ENCODE measurements around the gene MROH8.

The MROH8 gene

GRCh38 chr20:37066168-37066567, 113.2 kb downstream of the MROH8 start:
- TF ChIP-seq EZH2phosphoT487 (IDR thresholded peaks at IDR 0.05; ENCODE audit: low read length) = no peak
- TF ChIP-seq, protein P1, sequence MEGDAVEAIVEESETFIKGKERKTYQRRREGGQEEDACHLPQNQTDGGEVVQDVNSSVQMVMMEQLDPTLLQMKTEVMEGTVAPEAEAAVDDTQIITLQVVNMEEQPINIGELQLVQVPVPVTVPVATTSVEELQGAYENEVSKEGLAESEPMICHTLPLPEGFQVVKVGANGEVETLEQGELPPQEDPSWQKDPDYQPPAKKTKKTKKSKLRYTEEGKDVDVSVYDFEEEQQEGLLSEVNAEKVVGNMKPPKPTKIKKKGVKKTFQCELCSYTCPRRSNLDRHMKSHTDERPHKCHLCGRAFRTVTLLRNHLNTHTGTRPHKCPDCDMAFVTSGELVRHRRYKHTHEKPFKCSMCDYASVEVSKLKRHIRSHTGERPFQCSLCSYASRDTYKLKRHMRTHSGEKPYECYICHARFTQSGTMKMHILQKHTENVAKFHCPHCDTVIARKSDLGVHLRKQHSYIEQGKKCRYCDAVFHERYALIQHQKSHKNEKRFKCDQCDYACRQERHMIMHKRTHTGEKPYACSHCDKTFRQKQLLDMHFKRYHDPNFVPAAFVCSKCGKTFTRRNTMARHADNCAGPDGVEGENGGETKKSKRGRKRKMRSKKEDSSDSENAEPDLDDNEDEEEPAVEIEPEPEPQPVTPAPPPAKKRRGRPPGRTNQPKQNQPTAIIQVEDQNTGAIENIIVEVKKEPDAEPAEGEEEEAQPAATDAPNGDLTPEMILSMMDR (IDR thresholded peaks at IDR 0.05; ENCODE audit: low read length) = no peak
- no peak for TF ChIP-seq EZH2 (optimal IDR thresholded peaks at IDR 0.05; ENCODE audit: low read depth, low read length)

DNA sequence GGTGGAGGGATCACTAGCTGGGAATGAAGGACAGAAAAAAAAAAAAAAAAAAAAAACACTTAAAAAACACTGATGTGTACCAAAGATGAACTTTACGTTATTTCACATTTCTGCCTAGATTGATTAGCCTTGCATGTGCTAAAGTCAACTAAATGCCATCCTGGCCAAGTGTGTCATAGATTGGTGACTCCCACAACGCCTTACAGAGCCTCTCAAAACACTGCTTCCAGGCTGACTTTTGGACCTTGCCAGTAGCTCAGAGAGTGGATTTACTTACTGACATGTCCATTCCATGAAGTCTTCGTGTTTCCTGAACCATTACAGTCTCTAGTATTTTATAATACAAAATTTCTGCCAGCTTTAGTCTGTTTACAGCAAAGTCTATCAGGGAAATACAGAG, 124.1 kb downstream of the MROH8 start:
- no peak for DNase-seq
- H3K9me3 ChIP-seq (replicated peaks; ENCODE audit: insufficient read depth, low read length) = no peaks in the 10 kb centered on the region
- H3K79me2 ChIP-seq (ENCODE audit: low read length) = peaks cover 6% of the 10 kb centered on the region; the same call in 1 of the 2 replicates
- no peak overlapping the region for H3K4me3 ChIP-seq (ENCODE audit: low read length)
- no peak overlapping the region for H3K27ac ChIP-seq (ENCODE audit: low read length)
- H3K27me3 ChIP-seq (replicated peaks; ENCODE audit: insufficient read depth, low read length) = no peaks in the 10 kb centered on the region
- H3K36me3 ChIP-seq (replicated peaks; ENCODE audit: insufficient read depth, low read length) = peaks cover 13% of the 10 kb centered on the region; the same call in 1 of the 2 replicates
- H2AFZ ChIP-seq (ENCODE audit: low read length) = no peak overlapping the region
- no peaks in the 10 kb centered on the region for H3K4me1 ChIP-seq (ENCODE audit: low read length)
- TF ChIP-seq, protein P1 (IDR thresholded peaks at IDR 0.05; ENCODE audit: low read length) = no peak
- TF ChIP-seq EZH2 (optimal IDR thresholded peaks at IDR 0.05; ENCODE audit: low read depth, low read length) (no peak), EZH2phosphoT487 (IDR thresholded peaks at IDR 0.05; ENCODE audit: low read length) (no peak)
- no peak overlapping the region for H3K4me2 ChIP-seq (ENCODE audit: low read depth, low read length)
- no peaks in the 10 kb centered on the region for H3F3A ChIP-seq (ENCODE audit: insufficient read depth, low read length)
- H4K20me1 ChIP-seq (ENCODE audit: insufficient read depth, low read length) = no peaks in the 10 kb centered on the region
- no peak overlapping the region for H3K9ac ChIP-seq (ENCODE audit: low read length)
- H3K9me2 ChIP-seq (replicated peaks; ENCODE audit: insufficient read depth, low read length) = no peaks in the 10 kb centered on the region

More at GRCh38 chr20:37066168-37066567, 113.2 kb downstream of the MROH8 start:
- DNase-seq = no peak
- Histone ChIP-seq H3K9ac (ENCODE audit: low read length) (no peak overlapping the region), H3K4me3 (ENCODE audit: low read length) (no peak overlapping the region), H2AFZ (ENCODE audit: low read length) (no peak overlapping the region), H3K4me2 (ENCODE audit: low read depth, low read length) (no peak overlapping the region), H3K4me1 (ENCODE audit: low read length) (peaks cover under 1% of the 10 kb centered on the region; the same call in 1 of the 2 replicates), H3K36me3 (replicated peaks; ENCODE audit: insufficient read depth, low read length) (peaks cover 8% of the 10 kb centered on the region; the same call in 1 of the 2 replicates), H3K27me3 (replicated peaks; ENCODE audit: insufficient read depth, low read length) (no peaks in the 10 kb centered on the region), H3K79me2 (ENCODE audit: low read length) (peaks cover 46% of the 10 kb centered on the region), H3F3A (ENCODE audit: insufficient read depth, low read length) (0 out of 2 replicates have a peak, but pooled peaks cover under 1% of the 10 kb centered on the region), H3K27ac (ENCODE audit: low read length) (no peak overlapping the region), H3K9me2 (replicated peaks; ENCODE audit: insufficient read depth, low read length) (no peaks in the 10 kb centered on the region), H3K9me3 (replicated peaks; ENCODE audit: insufficient read depth, low read length) (no peaks in the 10 kb centered on the region), H4K20me1 (ENCODE audit: insufficient read depth, low read length) (no peaks in the 10 kb centered on the region)

GRCh38 chr20:37053230-37053950, 126.0 kb downstream of the MROH8 start:
- H2AFZ ChIP-seq (ENCODE audit: low read length) = no peak overlapping the region
- no peaks in the 10 kb centered on the region for H3K9me2 ChIP-seq (replicated peaks; ENCODE audit: insufficient read depth, low read length)
- no peaks in the 10 kb centered on the region for H3F3A ChIP-seq (ENCODE audit: insufficient read depth, low read length)
- H3K27me3 ChIP-seq (replicated peaks; ENCODE audit: insufficient read depth, low read length) = no peaks in the 10 kb centered on the region
- no peak overlapping the region for H3K4me2 ChIP-seq (ENCODE audit: low read depth, low read length)
- H3K27ac ChIP-seq (ENCODE audit: low read length) = no peak overlapping the region
- no peaks in the 10 kb centered on the region for H4K20me1 ChIP-seq (ENCODE audit: insufficient read depth, low read length)
- H3K79me2 ChIP-seq (ENCODE audit: low read length) = peaks cover 9% of the 10 kb centered on the region; the same call in 1 of the 2 replicates
- TF ChIP-seq EZH2phosphoT487 (IDR thresholded peaks at IDR 0.05; ENCODE audit: low read length) (no peak), EZH2 (optimal IDR thresholded peaks at IDR 0.05; ENCODE audit: low read depth, low read length) (no peak)
- TF ChIP-seq, protein P1 (IDR thresholded peaks at IDR 0.05; ENCODE audit: low read length) = no peak
- no peak overlapping the region for H3K9ac ChIP-seq (ENCODE audit: low read length)
- no peak overlapping the region for H3K4me3 ChIP-seq (ENCODE audit: low read length)
- peaks cover 10% of the 10 kb centered on the region; the same call in 1 of the 2 replicates for H3K36me3 ChIP-seq (replicated peaks; ENCODE audit: insufficient read depth, low read length)
- no peak for DNase-seq
- H3K4me1 ChIP-seq (ENCODE audit: low read length) = no peaks in the 10 kb centered on the region
- H3K9me3 ChIP-seq (replicated peaks; ENCODE audit: insufficient read depth, low read length) = no peaks in the 10 kb centered on the region
